ENCODE measurements around the gene CTTN. TPM values are rescaled to one million over a fixed set of nuclear protein-coding genes. Genes with fewer than 3 reads are reported as not detected.

CTTN gene
- total and polyA plus RNA-seq, 9 of the 15 experiments (the other 6 are each of a cell fraction or from before 2014, with no cell fraction given) = 9.9 to 158 (median 99.7) TPM

DNA sequence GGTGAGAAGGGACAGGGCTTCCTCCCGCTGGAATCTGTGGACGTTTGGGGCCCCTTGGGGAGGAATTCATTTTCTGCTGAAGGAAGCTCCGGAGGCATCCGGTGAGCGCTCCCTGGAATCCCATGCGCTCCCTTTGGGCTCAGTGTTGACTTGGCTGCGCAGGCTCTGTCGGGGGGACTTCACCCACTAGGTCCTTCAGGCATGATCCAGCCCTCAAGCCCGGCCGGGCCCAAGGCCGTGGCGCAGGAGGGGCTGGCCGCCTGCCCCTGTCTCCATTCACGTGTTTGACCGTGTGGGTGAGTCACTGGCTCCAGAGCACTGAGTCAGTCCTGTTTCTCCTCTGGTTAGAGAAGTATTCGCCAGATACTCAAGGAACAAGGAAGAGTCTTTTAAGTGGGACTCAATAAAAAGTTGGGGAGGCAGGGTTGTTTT, 1.4 kb downstream of the CTTN start (continued):
- TF ChIP-seq, protein P1, sequence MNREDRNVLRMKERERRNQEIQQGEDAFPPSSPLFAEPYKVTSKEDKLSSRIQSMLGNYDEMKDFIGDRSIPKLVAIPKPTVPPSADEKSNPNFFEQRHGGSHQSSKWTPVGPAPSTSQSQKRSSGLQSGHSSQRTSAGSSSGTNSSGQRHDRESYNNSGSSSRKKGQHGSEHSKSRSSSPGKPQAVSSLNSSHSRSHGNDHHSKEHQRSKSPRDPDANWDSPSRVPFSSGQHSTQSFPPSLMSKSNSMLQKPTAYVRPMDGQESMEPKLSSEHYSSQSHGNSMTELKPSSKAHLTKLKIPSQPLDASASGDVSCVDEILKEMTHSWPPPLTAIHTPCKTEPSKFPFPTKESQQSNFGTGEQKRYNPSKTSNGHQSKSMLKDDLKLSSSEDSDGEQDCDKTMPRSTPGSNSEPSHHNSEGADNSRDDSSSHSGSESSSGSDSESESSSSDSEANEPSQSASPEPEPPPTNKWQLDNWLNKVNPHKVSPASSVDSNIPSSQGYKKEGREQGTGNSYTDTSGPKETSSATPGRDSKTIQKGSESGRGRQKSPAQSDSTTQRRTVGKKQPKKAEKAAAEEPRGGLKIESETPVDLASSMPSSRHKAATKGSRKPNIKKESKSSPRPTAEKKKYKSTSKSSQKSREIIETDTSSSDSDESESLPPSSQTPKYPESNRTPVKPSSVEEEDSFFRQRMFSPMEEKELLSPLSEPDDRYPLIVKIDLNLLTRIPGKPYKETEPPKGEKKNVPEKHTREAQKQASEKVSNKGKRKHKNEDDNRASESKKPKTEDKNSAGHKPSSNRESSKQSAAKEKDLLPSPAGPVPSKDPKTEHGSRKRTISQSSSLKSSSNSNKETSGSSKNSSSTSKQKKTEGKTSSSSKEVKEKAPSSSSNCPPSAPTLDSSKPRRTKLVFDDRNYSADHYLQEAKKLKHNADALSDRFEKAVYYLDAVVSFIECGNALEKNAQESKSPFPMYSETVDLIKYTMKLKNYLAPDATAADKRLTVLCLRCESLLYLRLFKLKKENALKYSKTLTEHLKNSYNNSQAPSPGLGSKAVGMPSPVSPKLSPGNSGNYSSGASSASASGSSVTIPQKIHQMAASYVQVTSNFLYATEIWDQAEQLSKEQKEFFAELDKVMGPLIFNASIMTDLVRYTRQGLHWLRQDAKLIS (CRISPR knock-in tag; IDR thresholded peaks at IDR 0.05) = 0 out of 2 replicates have a peak, but pooled peaks have one; percentile 57
- TF ChIP-seq KLF13 (tag; IDR thresholded peaks at IDR 0.05; ENCODE audit: borderline replicate concordance, low read depth) (no peak), SMAD1 (IDR thresholded peaks at IDR 0.05; ENCODE audit: low read depth, low read length, partially characterized antibody) (peak; percentile 13), NFATC3 (IDR thresholded peaks at IDR 0.05) (no peak), GATAD2A (IDR thresholded peaks at IDR 0.05) (no peak), FOXM1 (IDR thresholded peaks at IDR 0.05; ENCODE audit: low read depth) (no peak), FOXM1 (CRISPR knock-in tag; IDR thresholded peaks at IDR 0.05; ENCODE audit: low read depth) (no peak), HMGN3 (IDR thresholded peaks at IDR 0.05; ENCODE audit: borderline replicate concordance, extremely low read depth, insufficient read length, low read depth, low read length) (peak; percentile 36), TCF7 (IDR thresholded peaks at IDR 0.05; ENCODE audit: borderline replicate concordance) (no peak), NR1H2 (CRISPR knock-in tag; IDR thresholded peaks at IDR 0.05) (no peak), BHLHE40 (IDR thresholded peaks at IDR 0.05; ENCODE audit: low read length) (peak; percentile 96), MXI1 (IDR thresholded peaks at IDR 0.05; ENCODE audit: low read depth, low read length) (peak; percentile 74), ZKSCAN1 (IDR thresholded peaks at IDR 0.05; ENCODE audit: low read depth, low read length) (peak; percentile 98), POLR3A (IDR thresholded peaks at IDR 0.05; ENCODE audit: borderline replicate concordance, extremely low read depth, insufficient read depth, insufficient read length) (no peak), ETV5 (CRISPR knock-in tag; IDR thresholded peaks at IDR 0.05; ENCODE audit: low read depth) (no peak), NCOR1 (IDR thresholded peaks at IDR 0.05) (no peak), HIVEP1 (CRISPR knock-in tag; IDR thresholded peaks at IDR 0.05) (no peak), RBFOX2 (IDR thresholded peaks at IDR 0.05; ENCODE audit: low read depth, low read length) (peak; percentile 71)
- TF ChIP-seq, protein P2, sequence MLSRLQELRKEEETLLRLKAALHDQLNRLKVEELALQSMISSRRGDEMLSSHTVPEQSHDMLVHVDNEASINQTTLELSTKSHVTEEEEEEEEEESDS (CRISPR knock-in tag; IDR thresholded peaks at IDR 0.05) = no peak
- TF ChIP-seq, protein P3, sequence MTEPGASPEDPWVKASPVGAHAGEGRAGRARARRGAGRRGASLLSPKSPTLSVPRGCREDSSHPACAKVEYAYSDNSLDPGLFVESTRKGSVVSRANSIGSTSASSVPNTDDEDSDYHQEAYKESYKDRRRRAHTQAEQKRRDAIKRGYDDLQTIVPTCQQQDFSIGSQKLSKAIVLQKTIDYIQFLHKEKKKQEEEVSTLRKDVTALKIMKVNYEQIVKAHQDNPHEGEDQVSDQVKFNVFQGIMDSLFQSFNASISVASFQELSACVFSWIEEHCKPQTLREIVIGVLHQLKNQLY (CRISPR knock-in tag; conservative IDR thresholded peaks at IDR 0.05) = no peak
- TF ChIP-seq, protein P4, sequence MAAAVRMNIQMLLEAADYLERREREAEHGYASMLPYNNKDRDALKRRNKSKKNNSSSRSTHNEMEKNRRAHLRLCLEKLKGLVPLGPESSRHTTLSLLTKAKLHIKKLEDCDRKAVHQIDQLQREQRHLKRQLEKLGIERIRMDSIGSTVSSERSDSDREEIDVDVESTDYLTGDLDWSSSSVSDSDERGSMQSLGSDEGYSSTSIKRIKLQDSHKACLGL (CRISPR knock-in tag; IDR thresholded peaks at IDR 0.05; ENCODE audit: borderline replicate concordance, poor library complexity, severe bottlenecking) = no peak
- TF ChIP-seq, protein P5, sequence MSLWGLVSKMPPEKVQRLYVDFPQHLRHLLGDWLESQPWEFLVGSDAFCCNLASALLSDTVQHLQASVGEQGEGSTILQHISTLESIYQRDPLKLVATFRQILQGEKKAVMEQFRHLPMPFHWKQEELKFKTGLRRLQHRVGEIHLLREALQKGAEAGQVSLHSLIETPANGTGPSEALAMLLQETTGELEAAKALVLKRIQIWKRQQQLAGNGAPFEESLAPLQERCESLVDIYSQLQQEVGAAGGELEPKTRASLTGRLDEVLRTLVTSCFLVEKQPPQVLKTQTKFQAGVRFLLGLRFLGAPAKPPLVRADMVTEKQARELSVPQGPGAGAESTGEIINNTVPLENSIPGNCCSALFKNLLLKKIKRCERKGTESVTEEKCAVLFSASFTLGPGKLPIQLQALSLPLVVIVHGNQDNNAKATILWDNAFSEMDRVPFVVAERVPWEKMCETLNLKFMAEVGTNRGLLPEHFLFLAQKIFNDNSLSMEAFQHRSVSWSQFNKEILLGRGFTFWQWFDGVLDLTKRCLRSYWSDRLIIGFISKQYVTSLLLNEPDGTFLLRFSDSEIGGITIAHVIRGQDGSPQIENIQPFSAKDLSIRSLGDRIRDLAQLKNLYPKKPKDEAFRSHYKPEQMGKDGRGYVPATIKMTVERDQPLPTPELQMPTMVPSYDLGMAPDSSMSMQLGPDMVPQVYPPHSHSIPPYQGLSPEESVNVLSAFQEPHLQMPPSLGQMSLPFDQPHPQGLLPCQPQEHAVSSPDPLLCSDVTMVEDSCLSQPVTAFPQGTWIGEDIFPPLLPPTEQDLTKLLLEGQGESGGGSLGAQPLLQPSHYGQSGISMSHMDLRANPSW (CRISPR knock-in tag; IDR thresholded peaks at IDR 0.05) = no peak

Data from K562 (cell line).